ENCODE measurements around the gene C20orf204. TPM values are rescaled to one million over a fixed set of nuclear protein-coding genes. Genes with fewer than 3 reads are reported as not detected.

Gene C20orf204
- polyA plus RNA-seq, 1 donor: 0.95 TPM

DNA sequence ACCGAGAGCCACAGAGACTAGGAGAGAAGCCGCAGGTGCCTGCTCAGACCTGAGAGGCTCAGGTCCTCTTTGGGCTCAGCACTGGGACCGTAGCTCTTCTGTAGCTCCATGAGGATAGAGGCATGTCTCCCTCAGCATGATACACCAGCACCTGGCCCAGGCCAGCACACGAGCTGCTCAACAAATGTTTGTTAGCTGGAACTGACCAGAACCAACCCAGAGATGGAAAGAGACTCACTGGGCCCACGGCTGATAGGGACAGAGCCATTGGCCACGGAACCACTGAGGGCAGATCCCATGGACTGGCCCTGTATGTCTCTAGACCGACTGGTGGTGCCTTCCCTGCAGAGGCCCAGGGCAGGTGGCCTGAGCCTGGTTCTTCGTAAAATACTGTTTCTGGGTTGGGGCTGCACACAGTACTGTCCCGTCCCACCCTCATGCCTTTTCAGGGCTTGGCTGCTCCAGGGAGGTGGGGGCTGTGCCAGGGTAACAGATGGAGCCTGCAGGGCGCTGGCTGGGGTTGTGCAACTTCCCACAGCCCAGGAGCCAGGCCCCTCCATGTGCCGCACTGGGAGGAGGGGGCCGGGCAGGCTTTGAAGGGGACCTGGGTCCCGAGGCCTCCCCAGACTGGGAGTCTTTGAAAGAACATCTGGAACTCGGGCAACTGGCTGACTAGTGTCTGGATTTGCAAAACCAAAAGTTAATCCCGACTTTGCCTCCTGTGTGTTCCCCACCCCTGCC lies 5.2 kb downstream of the C20orf204 start:
- DNase-seq: no peak

DNA sequence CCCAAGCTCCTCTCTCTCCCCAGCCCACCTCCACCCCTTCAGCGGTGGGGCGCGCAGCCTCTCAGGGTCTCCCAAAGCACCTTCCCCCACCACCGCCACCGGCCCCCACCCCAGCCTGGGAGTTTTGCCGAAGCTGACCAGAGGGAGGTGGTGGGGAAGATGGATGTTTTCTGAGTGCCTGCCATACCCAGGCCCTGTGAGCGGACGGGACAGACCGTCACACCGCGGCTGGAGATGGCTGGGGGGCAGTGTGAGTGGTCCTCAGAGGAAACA lies 5.7 kb downstream of the C20orf204 start:
- no peak for DNase-seq

- DNase-seq: no peak
Measured at GRCh38 chr20:64042054-64042781, 6.2 kb downstream of the C20orf204 start.

DNA sequence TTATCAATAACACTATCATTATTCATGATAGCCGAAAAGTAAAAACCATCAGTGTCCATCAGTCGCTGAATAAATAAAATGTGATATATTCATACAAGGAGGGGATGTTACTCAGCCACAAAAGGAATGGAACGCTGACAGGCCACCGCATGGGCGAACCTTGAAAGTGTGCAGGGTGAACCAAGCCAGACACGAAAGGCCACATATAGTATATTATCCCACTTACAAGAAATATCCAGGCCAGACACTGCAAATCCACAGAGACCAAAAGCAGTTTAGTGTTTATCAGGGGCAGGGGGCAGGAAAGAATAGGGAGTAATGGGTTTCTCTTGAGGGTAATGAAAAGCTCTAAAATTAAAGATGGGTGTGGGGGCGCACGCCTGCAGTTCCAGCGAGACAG lies 7.8 kb downstream of the C20orf204 start:
- DNase-seq: no peak

GRCh38 chr20:64044484-64045247 lies 8.7 kb downstream of the C20orf204 start:
- no peak for DNase-seq

- DNase-seq: no peak
Measured at GRCh38 chr20:64045346-64046011, 9.5 kb downstream of the C20orf204 start.

DNA sequence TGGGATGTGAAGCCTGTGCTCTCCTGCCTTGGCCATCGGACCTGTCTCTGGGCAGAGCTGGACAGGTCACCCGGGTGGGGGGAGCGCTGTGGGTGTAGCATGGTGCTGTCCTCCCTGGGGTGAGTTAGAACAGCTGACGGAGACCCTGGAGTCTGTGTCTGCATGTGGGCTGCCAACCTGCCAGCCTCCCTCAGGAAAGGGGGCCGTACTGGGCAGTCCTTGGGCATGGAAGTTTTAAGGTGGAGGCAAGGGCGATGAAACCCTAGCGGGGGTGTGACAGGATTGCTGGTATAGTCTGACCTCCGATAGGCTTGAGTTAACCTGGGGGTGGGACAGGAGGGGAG lies 11.0 kb downstream of the C20orf204 start:
- DNase-seq: no peak

- no peak for DNase-seq
Measured at GRCh38 chr20:64047968-64048401, 12.0 kb downstream of the C20orf204 start.

GRCh38 chr20:64048402-64049044 lies 12.5 kb downstream of the C20orf204 start:
- no peak for DNase-seq

DNA sequence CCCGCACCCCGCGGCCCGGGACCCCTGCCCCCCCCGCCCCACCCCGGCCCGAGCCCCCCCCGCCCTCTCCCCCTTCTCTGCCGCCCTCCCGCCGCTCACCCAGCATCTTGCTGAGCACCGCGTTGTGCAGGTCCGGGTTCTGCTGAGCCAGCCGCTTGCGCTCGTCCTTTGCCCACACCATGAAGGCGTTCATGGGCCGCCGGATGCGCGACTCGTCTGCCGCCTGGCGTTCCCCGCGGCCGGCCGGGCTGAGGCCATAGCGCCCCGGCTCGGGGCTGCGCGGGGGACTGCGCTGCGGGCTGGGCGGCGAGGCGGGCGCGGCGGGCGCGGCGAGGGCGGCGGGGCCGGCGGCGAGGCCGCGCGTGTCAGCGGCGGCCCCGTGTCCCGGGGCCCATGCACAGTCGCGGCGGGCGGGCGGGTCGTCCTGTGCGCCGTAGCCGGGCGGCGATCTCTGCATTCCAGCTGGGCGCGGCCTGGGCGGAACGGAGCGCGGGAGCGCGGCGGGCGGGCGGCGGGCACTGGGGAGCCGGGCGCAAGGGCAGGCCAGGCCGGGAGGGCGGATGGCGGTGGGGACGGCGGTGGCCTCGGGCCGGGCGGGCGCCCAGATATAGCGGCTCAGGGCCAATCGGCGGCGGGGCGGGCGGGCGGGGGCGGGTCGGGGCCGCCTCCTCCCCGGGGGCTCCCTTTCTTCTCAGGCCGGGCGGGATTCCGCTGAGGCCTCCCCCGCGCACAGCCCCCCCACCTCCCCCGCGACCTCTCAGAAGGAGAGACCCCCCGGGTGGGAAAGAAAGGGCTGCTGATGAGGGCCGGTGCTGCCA lies 13.3 kb downstream of the C20orf204 start, which contains the start of gene SOX18:
SOX18 (minus strand) TSS at position 580 of the 818 bp plus-strand sequence; CDS start at position 457, 123 bp downstream.
- no peak for DNase-seq

DNA sequence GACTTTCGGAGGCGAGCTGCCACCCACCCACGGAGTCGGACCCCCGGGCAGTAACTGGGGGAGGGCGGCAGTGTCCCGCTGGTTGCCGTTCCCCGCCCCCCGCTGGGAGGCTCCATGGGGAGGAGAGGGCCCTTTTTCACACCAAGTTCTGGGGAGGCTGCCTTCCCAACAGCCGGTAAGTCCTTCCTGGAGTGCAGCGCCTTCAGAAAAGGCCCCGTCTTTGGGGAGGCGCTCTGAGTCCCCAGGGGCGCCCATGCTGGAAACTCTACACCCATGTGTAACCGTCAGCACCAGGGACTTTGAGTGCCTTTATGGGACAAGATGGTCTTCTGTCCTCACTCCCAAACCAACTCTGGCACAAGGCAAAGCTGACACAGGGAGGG lies 13.9 kb downstream of the C20orf204 start:
- no peak for DNase-seq

- DNase-seq: no peak
Measured at GRCh38 chr20:64050261-64051032, 14.5 kb downstream of the C20orf204 start.

DNA sequence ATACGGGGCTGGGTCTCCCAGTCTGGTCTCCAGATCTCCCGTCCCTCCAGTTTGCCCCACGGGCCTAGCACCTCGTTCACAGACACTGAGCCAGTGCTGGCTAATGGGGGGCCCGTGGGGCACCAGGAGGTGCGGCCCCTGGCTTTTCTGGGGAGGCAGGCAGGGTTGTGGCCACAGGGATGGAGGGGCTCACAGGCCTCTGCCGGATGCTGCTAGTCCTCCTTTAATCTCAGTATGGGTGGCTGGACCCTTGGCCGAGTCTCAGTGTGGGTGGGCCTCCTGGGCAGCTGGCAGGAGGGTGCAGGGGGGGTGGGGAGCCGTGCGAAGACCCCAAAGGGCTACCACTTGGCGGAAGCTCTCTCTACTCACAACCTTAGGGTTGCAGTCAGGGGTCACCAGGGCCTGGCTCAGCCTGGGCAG lies 15.1 kb downstream of the C20orf204 start:
- DNase-seq: no peak

- no peak for DNase-seq
Measured at GRCh38 chr20:64051561-64052325, 15.8 kb downstream of the C20orf204 start.

DNA sequence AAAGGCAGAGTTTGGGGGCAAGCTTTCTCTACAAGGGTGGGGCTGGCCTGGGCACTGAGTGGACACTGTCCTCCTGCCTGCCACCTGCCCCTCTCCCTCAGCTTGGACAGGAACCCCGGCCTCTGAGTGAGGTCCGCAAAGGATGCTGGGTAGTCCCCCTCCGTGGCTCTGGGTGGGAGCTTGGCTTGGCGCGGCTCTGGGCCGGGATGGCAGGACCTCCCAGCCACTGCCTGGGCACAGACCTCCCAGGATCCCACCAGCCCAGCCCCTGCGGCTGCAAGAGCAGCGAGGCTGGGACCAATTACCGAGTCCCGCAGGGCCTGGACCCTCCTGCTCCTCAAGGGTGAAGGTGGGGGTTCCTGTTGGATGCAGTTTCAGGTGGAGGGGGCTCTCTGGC lies 16.3 kb downstream of the C20orf204 start:
- DNase-seq: no peak

DNA sequence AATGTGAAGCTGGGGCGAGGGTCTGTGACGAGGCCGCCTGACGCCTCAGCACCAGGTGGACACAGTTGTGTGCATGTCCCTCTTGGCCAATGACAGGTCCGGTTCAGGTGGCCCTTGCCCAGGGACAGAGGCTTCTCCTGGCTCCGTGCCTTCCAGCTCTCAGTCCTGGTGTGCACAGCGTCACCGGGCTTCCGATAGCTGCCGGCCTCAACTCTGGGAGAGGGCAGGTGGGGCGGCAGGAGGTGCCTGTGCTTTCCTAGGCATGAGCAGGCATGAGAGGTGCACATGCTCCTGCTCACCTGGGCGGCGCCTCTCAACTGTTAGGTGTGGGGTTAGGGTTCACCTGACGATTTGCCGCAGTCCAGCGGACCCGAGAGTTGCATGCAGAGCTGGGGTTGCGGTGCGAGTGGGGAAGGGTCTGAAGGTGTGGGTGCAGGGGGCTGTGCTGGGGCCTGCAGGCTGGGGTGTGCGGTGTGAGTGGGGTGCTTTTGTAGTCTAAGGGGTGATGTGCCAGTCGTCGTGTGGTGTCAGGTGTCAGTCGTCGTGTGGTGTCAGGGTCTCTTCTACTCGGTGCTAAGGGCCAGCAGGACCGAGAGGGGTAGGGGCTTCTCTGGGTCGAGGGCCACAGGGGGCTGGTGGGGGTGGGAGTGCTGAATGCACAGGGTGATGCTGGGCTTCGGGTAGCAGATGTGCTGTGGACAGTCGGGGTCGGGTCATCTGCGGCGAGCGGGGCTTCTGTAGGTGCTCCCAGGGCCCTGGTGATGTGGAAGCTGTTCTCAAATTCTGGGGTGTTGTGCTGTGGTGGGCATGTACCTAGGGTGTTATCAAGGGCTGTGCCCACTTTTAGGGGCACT lies 17.2 kb downstream of the C20orf204 start:
- DNase-seq: no peak

GRCh38 chr20:64053841-64054661 lies 18.1 kb downstream of the C20orf204 start:
- DNase-seq: peak; percentile 59

Measured in left kidney (tissue), 2 donors.